ENCODE data around the gene FAM156B.
"Not testable (repeated sequence)": the region's sequence is repeated elsewhere in the genome, so short reads cannot be mapped to it uniquely, and the experiment has no call there.

The FAM156B gene

GRCh38 chrX:52923781-52924241 lies 26.7 kb downstream of the FAM156B start:
- no peak for DNase-seq
- H3K4me1 Mint-ChIP-seq, result peaks cover 18% of the 10 kb centered on the region
- no peaks in the 10 kb centered on the region for H3K27me3 Mint-ChIP-seq (ENCODE audit: low read depth, poor library complexity)
- no peak overlapping the region for H3K4me3 Mint-ChIP-seq
- TF ChIP-seq CTCF (IDR thresholded peaks at IDR 0.05), result no peak
- H3K27ac Mint-ChIP-seq, result no peak overlapping the region
- no peaks in the 10 kb centered on the region for H3K36me3 Mint-ChIP-seq (ENCODE audit: low read depth)
- peaks cover 36% of the 10 kb centered on the region for H3K9me3 Mint-ChIP-seq

- not testable (repeated sequence) for H3K36me3 Mint-ChIP-seq (ENCODE audit: low read depth); H3K4me3 Mint-ChIP-seq; H3K27me3 Mint-ChIP-seq (ENCODE audit: low read depth, poor library complexity); DNase-seq; H3K27ac Mint-ChIP-seq
- Mint-ChIP-seq H3K4me1 (peaks cover 19% of the 10 kb centered on the region), H3K9me3 (peaks cover 45% of the 10 kb centered on the region)
Observed at GRCh38 chrX:52930214-52930613, 33.1 kb downstream of the FAM156B start.

GRCh38 chrX:52933213-52933612 lies 36.1 kb downstream of the FAM156B start:
- Mint-ChIP-seq H3K27me3 (ENCODE audit: low read depth, poor library complexity) (peaks cover 10% of the 10 kb centered on the region), H3K36me3 (ENCODE audit: low read depth) (no peaks in the 10 kb centered on the region), H3K4me1 (peaks cover 14% of the 10 kb centered on the region), H3K4me3 (no peak overlapping the region), H3K27ac (no peak overlapping the region), H3K9me3 (peaks cover 44% of the 10 kb centered on the region)
- TF ChIP-seq CTCF (IDR thresholded peaks at IDR 0.05), result no peak
- no peak for DNase-seq

- H3K4me3 Mint-ChIP-seq, result peak overlapping the region; percentile 89
- H3K9me3 Mint-ChIP-seq, result peaks cover 37% of the 10 kb centered on the region
- no peak for DNase-seq
- H3K27me3 Mint-ChIP-seq (ENCODE audit: low read depth, poor library complexity), result peaks cover 10% of the 10 kb centered on the region
- H3K27ac Mint-ChIP-seq, result peak overlapping the region; percentile 99
- H3K4me1 Mint-ChIP-seq, result peaks cover 14% of the 10 kb centered on the region
- no peak for TF ChIP-seq CTCF (IDR thresholded peaks at IDR 0.05)
- no peaks in the 10 kb centered on the region for H3K36me3 Mint-ChIP-seq (ENCODE audit: low read depth)
Observed at GRCh38 chrX:52933976-52934703, 37.0 kb downstream of the FAM156B start.

GRCh38 chrX:52934704-52935469 lies 37.8 kb downstream of the FAM156B start:
- H3K36me3 Mint-ChIP-seq (ENCODE audit: low read depth), result no peaks in the 10 kb centered on the region
- H3K9me3 Mint-ChIP-seq, result peaks cover 29% of the 10 kb centered on the region
- peak; percentile 95 for DNase-seq
- H3K27ac Mint-ChIP-seq, result peak overlapping the region; percentile 99
- peak; percentile 81 for TF ChIP-seq CTCF (IDR thresholded peaks at IDR 0.05)
- H3K27me3 Mint-ChIP-seq (ENCODE audit: low read depth, poor library complexity), result peaks cover 10% of the 10 kb centered on the region
- peak overlapping the region; percentile 89 for H3K4me3 Mint-ChIP-seq
- H3K4me1 Mint-ChIP-seq, result peaks cover 14% of the 10 kb centered on the region

- not testable (repeated sequence) for DNase-seq; H3K36me3 Mint-ChIP-seq (ENCODE audit: low read depth); H3K27me3 Mint-ChIP-seq (ENCODE audit: low read depth, poor library complexity)
- H3K9me3 Mint-ChIP-seq, result peaks cover 28% of the 10 kb centered on the region
- peaks cover 14% of the 10 kb centered on the region for H3K4me1 Mint-ChIP-seq
- H3K4me3 Mint-ChIP-seq, result peak overlapping the region; percentile 89
- peak overlapping the region; percentile 99 for H3K27ac Mint-ChIP-seq
Observed at GRCh38 chrX:52935470-52935784, 38.3 kb downstream of the FAM156B start.

- H3K9me3 Mint-ChIP-seq; H3K27me3 Mint-ChIP-seq (ENCODE audit: low read depth, poor library complexity); H3K4me1 Mint-ChIP-seq; H3K4me3 Mint-ChIP-seq; H3K27ac Mint-ChIP-seq; DNase-seq; H3K36me3 Mint-ChIP-seq (ENCODE audit: low read depth): not testable (repeated sequence)
Observed at GRCh38 chrX:52940704-52941103, 43.6 kb downstream of the FAM156B start.

GRCh38 chrX:52941728-52942127 lies 44.6 kb downstream of the FAM156B start:
- not testable (repeated sequence) for H3K27ac Mint-ChIP-seq; H3K4me1 Mint-ChIP-seq; H3K27me3 Mint-ChIP-seq (ENCODE audit: low read depth, poor library complexity); H3K4me3 Mint-ChIP-seq; H3K36me3 Mint-ChIP-seq (ENCODE audit: low read depth); DNase-seq; H3K9me3 Mint-ChIP-seq

GRCh38 chrX:52945838-52946494 lies 48.8 kb downstream of the FAM156B start:
- H3K9me3 Mint-ChIP-seq; H3K27me3 Mint-ChIP-seq (ENCODE audit: low read depth, poor library complexity); DNase-seq; H3K4me1 Mint-ChIP-seq; H3K36me3 Mint-ChIP-seq (ENCODE audit: low read depth); H3K4me3 Mint-ChIP-seq; H3K27ac Mint-ChIP-seq: not testable (repeated sequence)

- H3K4me1 Mint-ChIP-seq; H3K4me3 Mint-ChIP-seq; DNase-seq; H3K27me3 Mint-ChIP-seq (ENCODE audit: low read depth, poor library complexity); H3K9me3 Mint-ChIP-seq; H3K27ac Mint-ChIP-seq; H3K36me3 Mint-ChIP-seq (ENCODE audit: low read depth): not testable (repeated sequence)
Observed at GRCh38 chrX:52947501-52947900, 50.4 kb downstream of the FAM156B start.

Measured in nephron progenitor cell (in vitro differentiated cells).